Fibroblast of the aortic adventitia (primary cell): ENCODE results near the gene CEACAM18. TPM values are rescaled to one million over a fixed set of nuclear protein-coding genes. Genes with fewer than 3 reads are reported as not detected.

Experiments used
- DNase-seq: peaks from one replicate; pipeline ENCODE4 v3.0.0-alpha.2; 2010; ENCODE audit warnings: low read depth
- H3K4me3 ChIP-seq: 2 replicates; pipeline ENCODE4 v1.5.1; 2011; ENCODE audit warnings: low read depth, mild to moderate bottlenecking, control low read depth, low read length, moderate library complexity
- total RNA-seq: library from RNA; depleted of rRNA; stranded (reverse); fragments of >200 nt; gene quantifications from 2 replicates; pipeline ENCODE4 v1.2.3, GENCODE V29; 2012; ENCODE audit warnings: low replicate concordance
- TF ChIP-seq, protein P1 (sequence below): IDR thresholded peaks from 2 replicates; pipeline ENCODE4 v1.5.1; 2011; ENCODE audit warnings: mild to moderate bottlenecking, low read length, control low read depth, inconsistent platforms; ENCODE audit not compliant: insufficient read depth

The CEACAM18 gene
- total RNA-seq, 1 donor, result not detected

DNA sequence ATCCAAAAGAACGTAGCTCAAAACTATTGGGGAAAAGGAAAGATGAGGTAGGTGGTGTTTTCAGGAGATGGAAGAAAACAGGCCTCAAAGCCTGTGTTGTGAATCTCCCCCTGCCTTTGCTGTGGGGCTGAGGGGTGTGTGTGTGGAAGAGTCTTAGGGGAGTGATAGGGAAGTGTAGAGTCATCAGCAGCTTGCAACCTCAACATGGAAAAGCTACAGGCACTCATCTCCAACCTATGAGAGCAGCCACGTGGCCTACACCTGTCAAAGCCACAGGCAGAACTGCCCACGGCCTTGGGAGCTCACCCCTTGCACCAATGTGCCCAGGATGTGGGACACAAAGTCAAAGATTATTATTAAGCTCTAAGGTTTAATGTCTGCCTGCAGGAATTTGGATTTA is 27.6 kb downstream of the CEACAM18 start:
- DNase-seq, result no peak
- no peak overlapping the region for H3K4me3 ChIP-seq
- TF ChIP-seq, protein P1, sequence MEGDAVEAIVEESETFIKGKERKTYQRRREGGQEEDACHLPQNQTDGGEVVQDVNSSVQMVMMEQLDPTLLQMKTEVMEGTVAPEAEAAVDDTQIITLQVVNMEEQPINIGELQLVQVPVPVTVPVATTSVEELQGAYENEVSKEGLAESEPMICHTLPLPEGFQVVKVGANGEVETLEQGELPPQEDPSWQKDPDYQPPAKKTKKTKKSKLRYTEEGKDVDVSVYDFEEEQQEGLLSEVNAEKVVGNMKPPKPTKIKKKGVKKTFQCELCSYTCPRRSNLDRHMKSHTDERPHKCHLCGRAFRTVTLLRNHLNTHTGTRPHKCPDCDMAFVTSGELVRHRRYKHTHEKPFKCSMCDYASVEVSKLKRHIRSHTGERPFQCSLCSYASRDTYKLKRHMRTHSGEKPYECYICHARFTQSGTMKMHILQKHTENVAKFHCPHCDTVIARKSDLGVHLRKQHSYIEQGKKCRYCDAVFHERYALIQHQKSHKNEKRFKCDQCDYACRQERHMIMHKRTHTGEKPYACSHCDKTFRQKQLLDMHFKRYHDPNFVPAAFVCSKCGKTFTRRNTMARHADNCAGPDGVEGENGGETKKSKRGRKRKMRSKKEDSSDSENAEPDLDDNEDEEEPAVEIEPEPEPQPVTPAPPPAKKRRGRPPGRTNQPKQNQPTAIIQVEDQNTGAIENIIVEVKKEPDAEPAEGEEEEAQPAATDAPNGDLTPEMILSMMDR, result no peak

DNA sequence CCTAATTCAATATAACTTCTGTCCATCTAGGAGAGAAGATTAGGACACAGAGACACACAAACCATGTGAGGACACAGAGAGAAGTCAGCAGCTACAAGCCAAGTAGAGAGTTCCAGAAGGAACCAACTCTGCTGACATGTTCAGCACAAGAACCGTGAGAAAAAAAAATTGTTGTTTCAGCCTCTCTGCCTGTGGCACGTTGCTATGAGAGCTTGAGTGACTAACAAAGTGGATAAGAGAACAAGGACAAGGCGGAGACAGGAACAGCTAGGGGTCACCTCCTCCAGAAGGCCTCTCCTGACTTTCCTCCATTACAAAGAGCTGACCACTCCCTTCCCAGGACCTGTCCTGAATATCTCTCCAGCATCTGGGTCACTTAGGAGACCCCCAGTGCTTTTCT is 28.9 kb downstream of the CEACAM18 start:
- no peak overlapping the region for H3K4me3 ChIP-seq
- DNase-seq, result no peak
- TF ChIP-seq, protein P1, result no peak

DNA sequence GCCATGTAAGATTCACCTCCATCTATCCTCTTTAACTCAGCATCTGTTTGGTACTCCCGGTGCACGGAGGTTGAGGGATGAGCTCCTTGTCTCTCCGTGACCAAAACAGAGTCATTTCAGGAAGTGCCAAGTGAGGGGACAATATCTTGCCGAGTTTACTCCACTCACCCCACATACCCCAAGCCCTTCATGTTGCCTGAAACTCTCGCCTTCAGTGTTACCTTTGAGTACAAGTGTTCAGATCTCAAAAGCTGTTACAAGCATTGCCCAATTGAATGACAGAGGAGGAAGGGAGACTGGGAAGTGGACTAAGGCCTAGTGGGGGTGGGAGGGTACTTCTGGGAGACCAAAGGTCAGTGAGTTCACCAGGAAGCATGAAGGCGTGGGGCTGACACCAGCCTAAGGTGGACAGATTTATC is 29.3 kb downstream of the CEACAM18 start:
- TF ChIP-seq, protein P1, result no peak
- H3K4me3 ChIP-seq, result no peak overlapping the region
- DNase-seq, result no peak

DNA sequence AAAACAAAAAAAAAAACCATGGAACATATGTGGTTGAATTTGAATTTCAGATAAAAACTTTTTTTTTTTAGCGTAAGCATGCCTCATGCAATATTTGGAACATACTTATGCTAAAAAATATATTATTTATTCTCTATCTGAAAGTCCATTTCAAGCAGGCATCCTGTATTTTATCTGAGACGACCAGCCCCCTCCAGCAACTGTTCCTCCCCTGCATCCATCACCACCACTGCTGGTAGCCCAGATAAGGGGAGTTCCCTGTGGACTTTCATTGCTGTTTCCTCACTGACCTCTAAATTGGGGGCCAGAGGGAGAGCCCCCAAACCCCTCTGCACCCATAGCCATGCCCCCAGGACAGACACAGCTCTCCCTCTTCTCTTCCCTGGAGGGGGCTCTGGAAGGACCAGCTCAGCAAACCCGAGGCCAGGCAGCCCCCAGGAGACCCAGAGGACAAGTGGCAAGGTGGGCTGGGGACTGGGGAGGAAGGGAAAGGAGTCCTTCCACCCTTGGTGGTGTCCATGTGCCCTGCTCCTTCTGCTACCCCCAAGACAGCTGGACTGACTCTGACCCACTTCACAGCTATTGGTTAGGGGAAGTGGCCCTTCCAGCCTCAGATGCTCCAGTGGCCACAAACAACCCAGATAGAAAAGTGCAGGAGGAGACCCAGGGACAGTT is 29.9 kb downstream of the CEACAM18 start:
- no peak overlapping the region for H3K4me3 ChIP-seq
- TF ChIP-seq, protein P1, result no peak
- DNase-seq, result no peak

DNA sequence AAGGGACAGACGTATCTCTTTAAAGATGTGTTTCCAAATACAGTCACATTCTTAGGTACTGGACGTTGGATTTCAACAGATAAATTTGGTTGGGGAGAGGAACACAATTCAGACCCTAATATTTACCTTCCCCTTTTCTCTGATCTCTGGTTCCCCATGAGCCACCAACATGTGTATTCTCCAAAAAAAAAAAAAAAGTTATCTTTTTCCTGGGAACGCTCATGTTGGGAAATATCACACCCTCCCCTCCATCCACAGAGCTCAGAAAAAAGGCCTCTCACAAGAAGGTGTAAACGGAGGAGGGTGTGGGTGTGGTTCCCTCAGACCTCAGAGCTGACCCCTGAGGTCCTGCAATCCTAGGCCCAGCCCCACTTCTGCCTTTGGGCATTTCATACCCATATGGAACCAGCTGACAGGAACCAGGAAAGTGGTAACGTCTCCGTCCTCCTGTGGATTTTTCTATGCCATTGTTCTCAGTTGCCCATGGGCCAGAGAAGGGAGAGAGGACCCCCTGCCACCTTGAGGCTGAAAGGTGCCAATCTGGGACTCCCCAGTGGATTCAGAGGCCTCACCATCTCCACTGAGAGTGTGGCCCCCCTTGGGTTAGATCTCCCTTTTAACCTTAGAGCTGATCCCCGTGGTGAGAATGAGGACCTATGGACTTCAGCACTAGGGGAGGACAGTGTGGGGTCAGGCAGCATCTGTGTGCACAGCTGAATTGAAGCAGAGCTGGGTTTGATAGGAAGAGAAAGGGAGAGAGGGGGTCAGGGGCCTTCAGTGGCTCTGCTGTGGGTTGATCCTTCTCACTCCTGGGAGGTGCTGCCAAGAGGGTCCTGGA is 31.7 kb downstream of the CEACAM18 start:
- TF ChIP-seq, protein P1, result no peak
- no peak for DNase-seq
- H3K4me3 ChIP-seq, result no peak overlapping the region

DNA sequence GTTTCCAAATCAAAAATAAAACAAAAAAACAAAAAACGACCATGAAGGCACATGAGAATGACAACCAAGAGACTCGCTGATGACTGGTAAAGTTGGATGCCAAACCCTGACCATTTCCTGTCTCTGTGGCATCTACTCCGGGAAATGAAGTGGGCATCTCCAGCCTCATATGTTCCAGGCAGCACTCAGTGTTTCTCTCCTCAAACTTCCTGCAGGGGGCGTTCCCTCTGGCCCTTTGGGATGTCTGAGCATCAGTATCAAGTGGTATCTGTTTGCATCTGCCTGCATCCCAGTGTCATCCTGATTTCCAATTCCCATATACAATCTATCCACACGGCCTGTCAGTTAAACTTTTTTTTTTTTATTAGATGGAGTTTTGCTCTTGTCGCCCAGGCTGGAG is 33.0 kb downstream of the CEACAM18 start:
- no peak overlapping the region for H3K4me3 ChIP-seq
- TF ChIP-seq, protein P1, result peak; percentile 9
- no peak for DNase-seq
